ENCODE measurements around the gene SERTAD2. TPM values are rescaled to one million over a fixed set of nuclear protein-coding genes. Genes with fewer than 3 reads are reported as not detected.

The SERTAD2 gene
- polyA plus RNA-seq, 3 donors, result 22.5 to 23.9 (median 23.5) TPM

- no peak for DNase-seq
These were observed 37.7 kb downstream of the SERTAD2 start for GRCh38 chr2:64615844-64616536.

DNA sequence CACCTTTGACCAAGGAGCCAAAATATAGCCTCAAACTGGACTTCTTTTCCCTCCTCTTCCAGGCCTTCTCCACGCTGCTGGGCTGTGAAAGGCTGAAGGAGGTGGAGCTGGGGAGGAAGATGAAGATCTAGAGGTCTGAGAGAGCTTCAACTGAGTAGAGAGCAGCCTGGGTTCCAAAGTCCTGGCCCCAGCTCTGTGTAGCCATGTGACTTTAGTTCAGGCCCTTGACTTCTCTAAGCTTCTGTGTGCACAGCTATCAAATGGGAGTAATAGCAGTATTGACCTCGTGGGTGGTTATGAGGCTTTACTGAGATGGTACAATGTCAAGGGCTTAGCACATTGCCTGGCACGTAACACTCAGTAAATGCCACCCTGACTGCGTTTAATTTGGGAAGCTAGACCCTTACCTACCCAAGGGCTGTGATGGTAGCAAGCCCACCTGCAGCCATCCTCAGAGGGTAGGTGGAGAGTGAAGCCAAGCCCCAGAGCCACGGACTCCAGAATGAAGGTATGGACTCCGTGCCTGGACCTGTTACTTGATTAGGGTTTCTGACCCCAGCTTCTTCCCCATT lies 38.4 kb downstream of the SERTAD2 start:
- DNase-seq, result no peak

GRCh38 chr2:64613276-64613675 lies 40.4 kb downstream of the SERTAD2 start:
- no peak for DNase-seq

GRCh38 chr2:64612575-64613195 lies 41.0 kb downstream of the SERTAD2 start:
- no peak for DNase-seq

- no peak for DNase-seq
These were observed 43.3 kb downstream of the SERTAD2 start for GRCh38 chr2:64610316-64610855.

DNA sequence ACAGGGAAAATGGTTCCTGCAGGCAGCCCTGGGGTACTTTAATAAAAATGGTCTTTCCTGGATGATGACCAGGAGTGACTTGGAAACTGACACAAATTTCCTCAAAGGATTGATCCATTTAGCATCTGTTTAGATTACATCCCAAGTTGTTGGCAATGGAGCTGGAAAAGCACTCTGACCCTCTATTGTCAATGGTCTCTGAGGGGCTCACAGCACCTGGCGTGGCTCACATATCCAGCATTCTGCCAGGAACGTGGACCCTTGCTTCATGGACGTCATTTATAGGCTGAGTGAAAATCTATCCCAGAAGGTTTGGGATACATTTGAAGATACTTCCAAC lies 43.8 kb downstream of the SERTAD2 start:
- no peak for DNase-seq

- no peak for DNase-seq
These were observed 44.3 kb downstream of the SERTAD2 start for GRCh38 chr2:64609227-64609941.

DNA sequence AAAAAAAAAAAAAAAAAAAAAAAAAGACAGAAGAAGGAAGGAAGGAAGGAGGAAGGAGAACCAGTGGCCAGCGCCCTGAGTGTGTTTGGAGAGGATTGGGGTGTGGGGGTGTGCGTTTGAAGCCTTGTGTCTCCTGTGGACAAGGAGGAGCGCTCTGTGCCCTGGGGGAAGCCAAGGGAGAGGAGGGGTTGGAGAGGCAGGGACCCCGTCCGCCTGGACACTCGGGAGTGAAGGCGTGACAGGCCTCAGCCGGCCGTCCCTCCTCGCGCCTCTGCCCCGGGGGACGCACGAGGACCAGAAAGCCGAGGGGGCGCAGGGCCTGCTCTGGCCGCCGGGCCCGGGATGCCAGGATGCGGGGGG lies 44.9 kb downstream of the SERTAD2 start:
- no peak for DNase-seq

GRCh38 chr2:64607381-64608304 lies 46.1 kb downstream of the SERTAD2 start:
- DNase-seq, result no peak

GRCh38 chr2:64606479-64607363 lies 47.0 kb downstream of the SERTAD2 start:
- DNase-seq, result no peak

DNA sequence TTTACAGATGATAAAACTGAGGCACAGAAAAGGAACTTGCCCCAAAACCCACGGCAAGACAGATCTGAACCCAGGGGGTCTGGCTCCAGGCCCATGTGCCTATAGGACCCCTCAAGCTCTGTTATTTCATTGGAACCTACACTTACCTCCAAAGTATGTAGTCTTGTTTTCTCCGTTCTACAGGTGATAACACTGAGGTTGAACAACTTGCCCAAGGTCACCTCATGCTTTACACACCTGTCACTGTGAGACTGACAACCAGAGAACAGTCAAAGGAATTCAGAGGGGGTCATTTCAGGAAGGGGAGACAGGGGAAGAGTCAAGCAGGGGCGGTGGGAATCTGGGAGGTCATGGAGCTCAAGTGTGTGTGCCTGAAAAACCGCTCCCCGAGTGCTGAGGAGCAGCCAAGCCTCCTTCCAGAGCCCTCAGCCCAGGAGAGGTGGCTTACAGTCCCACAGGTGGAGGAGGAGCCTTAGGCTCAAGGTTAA lies 47.7 kb downstream of the SERTAD2 start:
- no peak for DNase-seq

- DNase-seq, result no peak
These were observed 48.7 kb downstream of the SERTAD2 start for GRCh38 chr2:64605026-64605471.

- no peak for DNase-seq
These were observed 49.6 kb downstream of the SERTAD2 start for GRCh38 chr2:64604155-64604554.

DNA sequence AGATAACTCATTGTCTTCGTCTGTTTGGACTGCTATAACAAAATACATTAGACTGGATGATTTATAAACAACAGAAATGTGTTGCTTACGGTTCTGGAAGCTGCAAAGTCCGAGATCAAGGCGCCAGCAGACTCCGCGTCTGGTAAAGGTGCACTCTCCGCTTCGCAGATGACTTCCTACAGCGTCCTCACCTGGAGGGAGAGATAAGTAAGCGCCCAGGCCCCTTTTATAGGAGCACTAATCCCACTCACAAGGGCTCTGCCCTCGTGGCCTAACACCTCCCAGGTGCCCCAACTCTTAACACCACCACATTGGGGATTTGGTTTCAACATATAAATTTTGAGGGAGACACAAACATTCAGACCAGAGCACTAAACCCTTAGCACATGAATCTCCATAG lies 51.3 kb downstream of the SERTAD2 start:
- no peak for DNase-seq

DNA sequence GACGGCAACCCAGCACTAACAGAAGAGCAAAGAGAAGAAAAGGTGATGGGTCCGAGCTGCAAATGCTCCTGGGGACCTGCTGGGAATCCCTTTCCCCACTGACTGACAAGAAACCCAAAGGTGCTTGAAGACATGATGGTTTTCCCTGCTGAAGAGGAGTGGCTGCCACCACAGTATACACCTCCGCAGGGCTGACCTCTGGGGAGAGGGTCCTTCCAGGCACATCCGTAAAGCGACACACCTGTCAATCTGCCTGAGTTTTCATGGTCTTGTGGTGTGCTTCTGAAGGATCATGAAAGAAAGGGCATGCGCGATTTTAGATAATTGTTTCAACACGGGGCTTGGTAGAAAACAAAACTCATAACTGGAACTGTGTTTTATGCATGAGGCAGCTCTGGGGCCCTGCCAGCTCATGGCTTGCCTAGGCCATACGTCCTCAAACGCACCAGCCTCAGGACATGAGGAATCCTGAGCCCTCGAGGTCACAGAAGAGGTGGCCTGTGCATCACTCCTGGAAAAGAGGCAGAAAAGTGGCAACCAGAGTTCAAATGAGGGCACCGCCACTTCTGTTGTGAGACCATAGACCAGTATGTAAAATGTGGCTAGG lies 51.8 kb downstream of the SERTAD2 start:
- DNase-seq, result no peak

GRCh38 chr2:64601034-64601754 lies 52.5 kb downstream of the SERTAD2 start:
- DNase-seq, result no peak

DNA sequence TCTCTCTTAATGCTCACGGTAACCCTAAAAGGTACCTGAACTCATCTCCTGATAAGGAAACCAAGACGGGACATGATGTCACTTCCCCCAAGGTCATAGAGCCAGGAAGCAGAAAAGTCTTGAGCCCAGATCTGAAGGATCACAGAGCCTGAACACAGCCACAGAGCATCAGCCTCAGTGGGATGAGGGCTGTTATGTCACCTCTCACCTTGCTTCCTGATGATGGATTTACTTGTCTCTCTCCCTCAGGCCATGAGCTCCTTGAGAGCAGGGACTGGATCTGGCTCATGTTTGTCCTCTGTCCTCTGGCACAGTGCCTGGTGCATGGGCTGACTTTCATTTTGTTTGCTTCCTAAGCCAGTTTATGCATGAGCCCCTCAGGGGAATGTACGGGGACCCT lies 54.2 kb downstream of the SERTAD2 start:
- DNase-seq, result no peak

DNA sequence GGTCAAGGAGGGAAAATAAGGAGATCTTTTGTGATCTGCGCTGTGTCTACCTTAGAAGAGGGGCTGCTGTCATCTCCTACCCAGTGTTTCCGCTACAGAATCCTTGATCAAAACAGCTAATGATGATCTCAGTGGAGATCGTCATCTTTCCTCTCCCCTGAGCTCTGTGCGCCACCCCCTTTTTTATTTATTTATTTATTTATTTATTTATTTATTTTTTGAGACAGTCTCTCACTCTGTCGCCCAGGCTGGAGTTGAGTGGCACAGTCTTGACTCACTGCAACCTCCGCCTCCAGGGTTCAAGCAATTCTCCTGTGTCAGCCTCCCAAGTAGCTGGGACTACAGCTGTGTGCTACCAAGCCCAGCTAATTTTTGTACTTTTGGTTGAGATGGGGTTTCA lies 55.5 kb downstream of the SERTAD2 start:
- no peak for DNase-seq
